ENCODE measurements around the gene RAB11FIP4. TPM values are rescaled to one million over a fixed set of nuclear protein-coding genes. Genes with fewer than 3 reads are reported as not detected.
A peak's percentile ranks its signal among the peaks of the same experiment; 100 is the strongest.

RAB11FIP4 gene
- total and polyA plus RNA-seq, 9 of the 15 experiments (the other 6 are each of a cell fraction or from before 2014, with no cell fraction given), result 0.62 to 16.6 (median 8.9) TPM

DNA sequence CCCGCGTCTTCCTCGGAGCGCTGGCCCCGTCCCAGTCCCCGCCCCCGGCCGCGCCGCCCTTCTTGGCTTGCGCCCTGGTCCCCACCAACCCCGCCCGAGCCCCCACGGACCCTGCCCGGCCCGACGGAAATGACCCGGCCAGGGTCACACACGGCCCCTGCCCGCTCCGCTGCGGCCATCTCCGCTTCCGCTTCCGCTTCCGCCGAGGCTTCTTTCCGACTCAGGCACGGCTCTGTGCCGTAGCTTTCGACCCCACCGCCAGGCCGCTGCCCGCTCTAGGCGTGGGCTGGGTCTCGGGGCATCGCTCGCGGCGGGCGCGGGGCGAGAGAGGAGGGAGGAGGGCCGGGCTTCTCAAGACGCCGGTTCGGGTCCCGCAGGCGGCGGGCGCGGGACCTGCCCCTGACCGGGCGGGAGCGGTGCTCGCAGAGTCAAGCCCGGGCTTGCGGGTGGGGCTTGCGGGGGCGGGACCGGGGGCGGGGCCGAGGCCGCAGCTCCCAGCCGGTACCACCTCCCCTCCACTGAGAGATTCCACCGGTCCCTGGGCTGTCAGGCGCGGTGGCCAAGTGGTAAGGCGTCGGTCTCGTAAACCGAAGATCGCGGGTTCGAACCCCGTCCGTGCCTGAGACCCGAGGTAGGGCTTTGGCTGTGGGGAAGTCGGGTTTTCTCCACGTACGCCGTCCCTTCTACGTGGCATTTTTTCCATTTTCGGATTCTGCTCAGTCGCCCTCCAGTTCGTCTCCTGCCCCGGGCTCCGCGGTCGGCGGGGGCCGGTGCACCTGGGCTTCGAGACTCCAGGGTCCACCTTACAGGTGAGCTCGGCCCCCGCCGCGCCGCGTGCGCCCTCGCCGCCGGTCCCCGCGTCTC is 158.3 kb downstream of the RAB11FIP4 start (continued):
- TF ChIP-seq, protein P1, sequence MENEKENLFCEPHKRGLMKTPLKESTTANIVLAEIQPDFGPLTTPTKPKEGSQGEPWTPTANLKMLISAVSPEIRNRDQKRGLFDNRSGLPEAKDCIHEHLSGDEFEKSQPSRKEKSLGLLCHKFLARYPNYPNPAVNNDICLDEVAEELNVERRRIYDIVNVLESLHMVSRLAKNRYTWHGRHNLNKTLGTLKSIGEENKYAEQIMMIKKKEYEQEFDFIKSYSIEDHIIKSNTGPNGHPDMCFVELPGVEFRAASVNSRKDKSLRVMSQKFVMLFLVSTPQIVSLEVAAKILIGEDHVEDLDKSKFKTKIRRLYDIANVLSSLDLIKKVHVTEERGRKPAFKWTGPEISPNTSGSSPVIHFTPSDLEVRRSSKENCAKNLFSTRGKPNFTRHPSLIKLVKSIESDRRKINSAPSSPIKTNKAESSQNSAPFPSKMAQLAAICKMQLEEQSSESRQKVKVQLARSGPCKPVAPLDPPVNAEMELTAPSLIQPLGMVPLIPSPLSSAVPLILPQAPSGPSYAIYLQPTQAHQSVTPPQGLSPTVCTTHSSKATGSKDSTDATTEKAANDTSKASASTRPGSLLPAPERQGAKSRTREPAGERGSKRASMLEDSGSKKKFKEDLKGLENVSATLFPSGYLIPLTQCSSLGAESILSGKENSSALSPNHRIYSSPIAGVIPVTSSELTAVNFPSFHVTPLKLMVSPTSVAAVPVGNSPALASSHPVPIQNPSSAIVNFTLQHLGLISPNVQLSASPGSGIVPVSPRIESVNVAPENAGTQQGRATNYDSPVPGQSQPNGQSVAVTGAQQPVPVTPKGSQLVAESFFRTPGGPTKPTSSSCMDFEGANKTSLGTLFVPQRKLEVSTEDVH (IDR thresholded peaks at IDR 0.05; ENCODE audit: low read depth, partially characterized antibody), result peak; percentile 72
- TF ChIP-seq ZBTB1 (CRISPR knock-in tag; IDR thresholded peaks at IDR 0.05; ENCODE audit: borderline replicate concordance, low read depth) (no peak; the same call in 1 of the 2 replicates), ZSCAN32 (CRISPR knock-in tag; IDR thresholded peaks at IDR 0.05) (no peak), CBX8 (IDR thresholded peaks at IDR 0.05; ENCODE audit: borderline replicate concordance, extremely low read depth, low read depth, low read length, poor library complexity, severe bottlenecking) (no peak), RBM17 (IDR thresholded peaks at IDR 0.05; ENCODE audit: borderline replicate concordance, low read depth, low read length) (no peak), PURB (CRISPR knock-in tag; IDR thresholded peaks at IDR 0.05; ENCODE audit: low read depth) (no peak), ETV1 (tag; conservative IDR thresholded peaks at IDR 0.05; ENCODE audit: low read depth) (peak; percentile 76), BCOR (IDR thresholded peaks at IDR 0.05) (0 out of 2 replicates have a peak, but pooled peaks have one; percentile 12), GTF3C2 (IDR thresholded peaks at IDR 0.05; ENCODE audit: borderline replicate concordance, extremely low read depth, insufficient read length) (peak; percentile 98), ZNF277 (CRISPR knock-in tag; IDR thresholded peaks at IDR 0.05; ENCODE audit: borderline replicate concordance) (no peak), ZC3H4 (CRISPR knock-in tag; IDR thresholded peaks at IDR 0.05; ENCODE audit: borderline replicate concordance) (no peak), ZNF146 (CRISPR knock-in tag; IDR thresholded peaks at IDR 0.05; ENCODE audit: unreplicated experiment) (no peak)
- TF ChIP-seq, protein P2, sequence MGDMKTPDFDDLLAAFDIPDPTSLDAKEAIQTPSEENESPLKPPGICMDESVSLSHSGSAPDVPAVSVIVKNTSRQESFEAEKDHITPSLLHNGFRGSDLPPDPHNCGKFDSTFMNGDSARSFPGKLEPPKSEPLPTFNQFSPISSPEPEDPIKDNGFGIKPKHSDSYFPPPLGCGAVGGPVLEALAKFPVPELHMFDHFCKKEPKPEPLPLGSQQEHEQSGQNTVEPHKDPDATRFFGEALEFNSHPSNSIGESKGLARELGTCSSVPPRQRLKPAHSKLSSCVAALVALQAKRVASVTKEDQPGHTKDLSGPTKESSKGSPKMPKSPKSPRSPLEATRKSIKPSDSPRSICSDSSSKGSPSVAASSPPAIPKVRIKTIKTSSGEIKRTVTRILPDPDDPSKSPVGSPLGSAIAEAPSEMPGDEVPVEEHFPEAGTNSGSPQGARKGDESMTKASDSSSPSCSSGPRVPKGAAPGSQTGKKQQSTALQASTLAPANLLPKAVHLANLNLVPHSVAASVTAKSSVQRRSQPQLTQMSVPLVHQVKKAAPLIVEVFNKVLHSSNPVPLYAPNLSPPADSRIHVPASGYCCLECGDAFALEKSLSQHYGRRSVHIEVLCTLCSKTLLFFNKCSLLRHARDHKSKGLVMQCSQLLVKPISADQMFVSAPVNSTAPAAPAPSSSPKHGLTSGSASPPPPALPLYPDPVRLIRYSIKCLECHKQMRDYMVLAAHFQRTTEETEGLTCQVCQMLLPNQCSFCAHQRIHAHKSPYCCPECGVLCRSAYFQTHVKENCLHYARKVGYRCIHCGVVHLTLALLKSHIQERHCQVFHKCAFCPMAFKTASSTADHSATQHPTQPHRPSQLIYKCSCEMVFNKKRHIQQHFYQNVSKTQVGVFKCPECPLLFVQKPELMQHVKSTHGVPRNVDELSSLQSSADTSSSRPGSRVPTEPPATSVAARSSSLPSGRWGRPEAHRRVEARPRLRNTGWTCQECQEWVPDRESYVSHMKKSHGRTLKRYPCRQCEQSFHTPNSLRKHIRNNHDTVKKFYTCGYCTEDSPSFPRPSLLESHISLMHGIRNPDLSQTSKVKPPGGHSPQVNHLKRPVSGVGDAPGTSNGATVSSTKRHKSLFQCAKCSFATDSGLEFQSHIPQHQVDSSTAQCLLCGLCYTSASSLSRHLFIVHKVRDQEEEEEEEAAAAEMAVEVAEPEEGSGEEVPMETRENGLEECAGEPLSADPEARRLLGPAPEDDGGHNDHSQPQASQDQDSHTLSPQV (IDR thresholded peaks at IDR 0.05), result peak; percentile 88

All from K562 (cell line).